ENCODE measurements around the gene ZNF516.

The ZNF516 gene

DNA sequence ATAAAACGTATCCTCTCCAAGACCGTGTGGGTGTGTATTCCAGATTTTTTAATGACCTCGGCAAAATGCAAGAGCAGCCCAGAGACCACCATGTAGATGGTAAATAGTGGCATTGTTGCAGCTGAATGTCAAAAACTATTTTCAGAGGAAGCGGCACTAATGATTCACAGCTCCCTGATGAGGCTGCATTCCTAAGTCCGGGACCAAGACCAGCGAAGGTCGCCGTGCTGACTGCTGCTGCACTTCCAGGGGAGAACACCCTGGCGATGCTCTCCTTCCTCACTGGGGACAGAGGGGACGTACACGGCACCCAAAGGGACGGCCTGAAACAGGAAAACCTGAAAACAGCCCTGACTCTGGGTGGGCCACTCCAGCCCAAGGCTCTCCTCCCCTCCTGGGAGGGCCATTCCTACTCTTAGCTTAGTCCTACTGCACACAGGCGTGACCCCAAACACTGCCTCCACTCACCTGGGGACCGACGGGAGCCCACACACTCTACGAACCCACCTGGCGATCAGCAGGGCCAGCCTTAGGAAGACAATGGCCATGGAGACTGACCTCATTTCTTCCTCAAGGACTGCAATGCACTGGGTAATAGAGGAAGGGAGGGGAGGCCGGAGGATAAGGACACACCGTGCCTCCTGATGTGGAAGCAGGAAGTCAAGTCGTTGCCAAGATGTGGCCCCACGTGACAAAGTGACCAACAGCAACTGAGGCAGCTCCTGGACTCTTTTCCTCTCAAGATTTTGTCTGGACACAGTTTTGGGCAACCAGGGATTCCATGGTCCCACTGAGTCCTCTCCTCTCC is 82.8 kb downstream of the ZNF516 start:
- H3K4me3 ChIP-seq (ENCODE audit: low read depth, low read length), result no peak overlapping the region
- DNase-seq (ENCODE audit: low read depth), result no peak

DNA sequence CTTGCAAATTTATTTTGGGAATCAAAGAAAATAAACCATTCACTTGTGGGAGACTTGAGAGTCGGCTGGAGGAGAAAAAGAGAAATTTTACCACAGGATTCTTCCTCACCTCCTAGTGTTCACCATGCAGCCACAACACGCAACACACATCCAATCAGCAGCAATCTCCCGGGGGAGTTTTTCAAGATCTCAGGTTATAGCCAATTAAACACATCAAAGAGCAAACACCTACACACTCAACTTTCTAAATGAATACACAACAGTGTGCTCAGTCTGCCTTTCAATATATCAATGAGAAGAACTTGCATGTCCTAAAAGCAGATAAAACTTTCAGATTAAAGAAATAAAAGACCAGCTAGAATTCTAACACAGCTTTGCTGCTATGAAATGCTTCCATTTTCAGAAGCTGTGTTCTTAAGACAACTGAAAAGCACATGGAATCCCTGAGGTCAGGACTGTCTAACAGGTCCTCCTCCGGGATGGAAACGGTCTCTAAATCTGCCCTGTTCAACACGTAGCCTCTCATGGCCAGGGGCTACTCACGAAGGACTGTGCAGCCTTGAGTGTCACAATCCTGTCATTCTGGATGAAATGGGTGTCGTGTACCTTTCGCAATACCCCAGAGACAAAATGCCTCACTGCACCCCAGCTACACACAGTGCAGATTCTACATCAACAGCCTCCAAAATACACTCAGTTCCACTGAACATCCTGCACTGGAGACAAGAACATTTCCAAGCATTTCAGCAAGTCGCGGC is 84.2 kb downstream of the ZNF516 start:
- no peak for DNase-seq (ENCODE audit: low read depth)
- no peak overlapping the region for H3K4me3 ChIP-seq (ENCODE audit: low read depth, low read length)

DNA sequence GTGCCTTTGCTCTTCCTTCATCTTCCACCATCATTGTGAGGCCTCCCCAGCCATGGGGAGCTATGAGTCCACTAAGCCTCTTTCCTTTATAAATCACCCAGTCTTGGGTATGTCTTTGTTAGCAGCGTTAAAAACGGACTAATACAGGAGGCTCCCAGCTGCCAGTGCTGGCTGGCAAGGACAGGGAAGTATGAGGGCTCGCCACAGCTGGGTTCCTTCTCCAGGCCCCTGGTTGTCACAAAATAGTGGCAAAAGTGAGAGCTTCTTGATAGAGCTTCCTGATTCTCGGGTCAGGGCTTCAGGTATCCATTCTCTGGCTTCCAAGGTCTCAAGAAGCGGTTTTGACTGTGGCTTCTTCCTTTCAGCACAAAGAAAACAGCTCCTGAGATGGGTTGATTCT is 85.0 kb downstream of the ZNF516 start:
- DNase-seq (ENCODE audit: low read depth), result no peak
- no peak overlapping the region for H3K4me3 ChIP-seq (ENCODE audit: low read depth, low read length)

DNA sequence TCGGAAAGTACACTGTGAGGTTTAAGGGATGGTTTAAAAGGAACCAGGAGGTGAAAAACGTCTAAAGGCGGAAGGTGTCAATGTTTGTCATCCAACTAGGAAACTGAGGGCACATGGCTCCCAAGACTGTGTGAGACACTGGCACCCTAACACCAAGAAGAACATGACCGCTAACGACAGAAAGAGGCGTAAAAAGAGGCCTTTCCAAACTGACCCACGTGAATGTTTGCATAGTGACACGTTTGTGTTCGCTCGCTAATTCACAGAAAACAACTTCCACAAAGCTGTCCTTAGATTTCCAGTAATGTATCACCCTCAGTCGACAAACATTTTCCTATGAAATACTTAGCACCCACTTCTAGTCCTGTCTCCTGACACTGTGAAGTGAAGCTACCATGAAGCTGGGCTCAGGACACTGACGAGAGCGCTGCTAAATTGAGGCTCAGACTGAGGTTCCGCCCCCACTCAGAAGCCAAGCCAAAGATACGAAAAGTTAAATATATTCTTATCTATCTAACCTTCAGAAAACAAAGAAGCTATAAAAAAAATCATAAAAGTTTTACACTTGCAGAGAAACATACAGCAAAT is 86.5 kb downstream of the ZNF516 start:
- no peak overlapping the region for H3K4me3 ChIP-seq (ENCODE audit: low read depth, low read length)
- DNase-seq (ENCODE audit: low read depth), result no peak

DNA sequence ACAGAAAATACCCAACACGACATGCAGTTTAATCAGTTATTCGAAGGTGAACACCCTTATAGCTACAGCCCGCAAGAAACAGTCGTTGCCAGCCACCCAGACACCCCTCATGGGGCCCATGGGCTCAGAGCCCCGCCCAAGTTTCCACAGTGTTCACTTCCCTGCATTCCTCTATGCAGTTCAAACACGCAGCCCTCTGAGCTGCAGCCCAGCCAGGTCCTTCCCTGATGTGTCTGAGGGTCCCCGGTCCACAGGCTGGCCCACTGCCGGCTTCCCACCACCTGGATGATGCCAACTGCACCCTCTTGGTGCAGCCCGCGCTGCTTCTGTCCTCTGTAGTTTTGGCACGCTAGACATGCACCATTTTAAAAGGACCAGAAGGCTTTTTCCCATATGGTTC is 87.4 kb downstream of the ZNF516 start:
- no peak overlapping the region for H3K4me3 ChIP-seq (ENCODE audit: low read depth, low read length)
- no peak for DNase-seq (ENCODE audit: low read depth)

DNA sequence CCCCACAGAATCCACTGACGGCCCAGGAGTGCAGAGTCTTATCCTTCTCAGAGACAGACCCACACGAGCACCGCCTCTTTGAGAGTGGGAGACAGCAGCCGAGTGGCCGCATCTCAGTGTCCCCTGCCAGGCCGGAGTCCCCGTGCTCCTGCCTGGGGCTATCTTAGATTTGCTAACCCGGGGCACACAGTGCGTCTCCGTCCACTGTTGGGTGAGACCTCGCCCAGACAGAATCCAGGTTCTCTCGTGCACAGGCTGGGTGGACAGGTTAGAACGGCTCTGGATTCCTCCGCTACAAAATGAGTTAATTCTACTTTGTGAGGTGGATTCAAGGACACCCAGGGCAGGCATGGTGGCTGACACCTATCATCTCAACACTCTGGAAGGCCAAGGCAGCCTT is 88.3 kb downstream of the ZNF516 start:
- no peak overlapping the region for H3K4me3 ChIP-seq (ENCODE audit: low read depth, low read length)
- DNase-seq (ENCODE audit: low read depth), result no peak

DNA sequence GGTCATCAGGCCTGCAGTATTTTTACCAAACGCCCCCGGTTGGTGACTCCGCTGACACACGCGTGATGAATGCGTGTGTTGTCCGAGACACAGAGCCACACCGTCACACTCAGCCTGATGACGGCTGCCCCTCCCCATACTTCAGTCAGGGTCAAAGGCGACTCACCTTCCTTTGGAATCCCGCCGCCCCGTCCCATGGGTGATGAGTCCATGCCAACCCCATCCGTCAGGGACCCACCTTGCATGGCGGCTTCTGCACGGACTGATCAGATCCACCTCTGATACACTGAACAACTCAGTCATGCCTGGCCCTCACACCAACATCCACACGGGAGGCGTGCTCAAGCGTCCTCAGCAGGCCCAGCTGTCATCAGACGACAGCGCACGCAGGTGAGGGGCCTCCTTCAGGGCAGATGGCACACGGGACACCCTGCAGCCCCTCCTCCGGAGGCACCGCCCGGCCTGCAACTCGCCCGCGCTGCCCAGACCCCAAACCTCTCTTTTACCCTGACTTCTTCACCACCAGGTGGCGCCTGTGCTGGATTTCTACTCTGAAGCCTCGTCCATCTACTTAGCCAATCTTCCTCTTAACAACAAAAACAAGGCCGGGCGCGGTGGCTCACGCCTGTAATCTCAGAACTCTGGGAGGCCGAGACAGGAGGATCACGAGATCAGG is 89.2 kb downstream of the ZNF516 start:
- DNase-seq (ENCODE audit: low read depth), result no peak
- H3K4me3 ChIP-seq (ENCODE audit: low read depth, low read length), result no peak overlapping the region

DNA sequence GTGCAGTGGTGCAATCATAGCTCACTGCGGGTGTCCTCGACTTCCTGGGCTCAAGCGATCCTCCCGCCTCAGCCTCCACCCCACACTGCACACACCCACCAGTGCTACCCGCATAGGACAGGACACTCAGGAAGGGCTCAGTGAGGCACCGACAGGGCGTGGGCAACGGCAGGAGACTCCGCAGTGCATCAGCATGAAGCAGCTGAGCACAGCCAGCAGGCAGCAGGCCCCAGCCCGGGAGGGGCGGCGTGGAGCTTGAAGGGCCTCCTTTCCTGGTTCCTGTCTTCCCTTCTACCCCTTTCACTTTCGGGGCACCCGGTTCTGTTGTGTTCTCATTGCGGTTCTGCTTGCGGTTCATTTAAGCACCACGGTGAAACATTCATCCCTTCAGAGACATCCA is 89.8 kb downstream of the ZNF516 start:
- no peak for DNase-seq (ENCODE audit: low read depth)
- H3K4me3 ChIP-seq (ENCODE audit: low read depth, low read length), result no peak overlapping the region

DNA sequence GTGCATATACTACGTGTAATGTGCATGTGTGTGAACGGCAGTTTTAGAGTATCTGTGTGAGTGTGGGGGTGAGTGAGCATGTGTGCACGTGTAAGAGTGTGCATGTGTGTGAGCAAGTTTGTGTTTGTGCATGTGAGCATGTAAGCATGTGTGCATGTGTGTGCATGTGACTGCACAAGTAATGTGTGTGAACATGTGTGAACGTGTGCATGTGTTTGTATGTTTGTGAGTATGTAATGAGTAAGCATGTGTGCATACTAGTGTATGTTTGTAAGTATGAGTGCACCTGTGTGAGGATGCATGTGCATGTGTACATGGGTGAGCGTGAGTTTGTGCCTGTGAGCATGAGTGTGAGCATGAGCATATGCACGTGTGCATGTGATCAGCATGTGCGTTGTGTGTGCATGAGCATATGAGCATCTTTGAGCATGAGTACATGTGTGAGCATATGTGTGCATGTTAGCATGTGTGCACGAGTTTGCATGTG is 90.7 kb downstream of the ZNF516 start:
- DNase-seq (ENCODE audit: low read depth), result no peak
- no peak overlapping the region for H3K4me3 ChIP-seq (ENCODE audit: low read depth, low read length)

DNA sequence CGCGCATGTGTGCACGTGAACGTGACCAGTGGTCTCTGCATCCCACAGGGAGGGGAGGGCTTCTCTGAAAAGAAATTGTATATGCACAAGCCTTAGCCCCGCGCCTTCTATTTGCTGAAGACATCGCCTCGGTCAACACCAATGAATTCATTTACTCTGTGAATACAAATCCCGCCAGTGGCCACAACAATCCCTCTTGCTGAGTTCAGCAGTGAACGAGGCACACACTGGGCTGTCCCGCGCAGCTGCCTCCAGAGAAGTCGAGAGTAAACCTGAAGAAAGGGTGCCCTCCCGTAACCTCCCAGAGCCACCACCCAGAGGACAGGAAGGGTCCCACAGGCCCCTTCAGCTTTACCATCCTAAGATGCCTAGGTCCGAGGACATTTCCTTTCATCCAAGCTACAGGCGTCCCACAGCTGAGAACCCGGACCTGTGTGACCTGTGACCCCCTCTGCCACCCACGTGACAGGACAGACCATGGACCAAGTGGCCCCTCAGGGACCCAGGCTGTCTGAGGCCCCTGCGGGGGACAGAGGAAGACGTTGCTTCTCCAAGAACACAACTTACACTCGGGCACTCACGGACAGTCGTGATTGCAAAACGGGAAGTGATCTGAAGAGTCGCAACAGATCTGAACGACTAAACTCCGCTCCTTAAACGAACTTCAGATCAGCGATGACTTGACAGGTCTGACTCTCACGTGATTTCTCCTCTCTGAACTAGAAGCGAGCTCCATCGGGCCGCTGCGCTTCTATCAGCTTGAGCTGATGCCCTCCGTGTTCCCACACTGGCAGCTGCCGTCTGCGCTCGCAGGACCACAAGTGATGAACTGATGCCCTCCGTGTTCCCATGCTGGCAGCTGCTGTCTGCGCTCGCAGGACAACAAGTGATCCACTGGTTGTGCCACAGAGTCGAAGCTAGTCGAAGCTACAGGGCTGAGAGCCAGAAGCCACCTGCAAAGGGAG is 92.7 kb downstream of the ZNF516 start:
- no peak overlapping the region for H3K4me3 ChIP-seq (ENCODE audit: low read depth, low read length)
- no peak for DNase-seq (ENCODE audit: low read depth)

DNA sequence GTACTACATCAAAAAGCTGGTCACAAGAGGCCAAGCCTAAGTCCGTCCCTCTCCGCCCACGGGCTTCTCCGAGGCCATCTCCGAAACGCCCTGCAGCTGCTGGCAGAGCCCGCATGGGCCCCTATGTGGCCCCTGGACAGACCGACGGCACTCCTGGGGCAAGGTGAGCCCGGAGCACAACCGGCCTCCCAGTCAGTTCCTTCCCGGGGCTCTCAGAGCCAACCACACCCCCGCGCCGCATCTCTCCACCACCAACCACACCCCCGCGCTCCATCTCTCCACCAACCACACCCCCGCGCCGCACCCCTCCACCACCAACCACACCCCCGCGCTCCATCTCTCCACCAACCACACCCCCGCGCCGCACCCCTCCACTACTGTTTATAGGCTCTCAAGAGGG is 93.5 kb downstream of the ZNF516 start:
- no peak for DNase-seq (ENCODE audit: low read depth)
- no peak overlapping the region for H3K4me3 ChIP-seq (ENCODE audit: low read depth, low read length)

DNA sequence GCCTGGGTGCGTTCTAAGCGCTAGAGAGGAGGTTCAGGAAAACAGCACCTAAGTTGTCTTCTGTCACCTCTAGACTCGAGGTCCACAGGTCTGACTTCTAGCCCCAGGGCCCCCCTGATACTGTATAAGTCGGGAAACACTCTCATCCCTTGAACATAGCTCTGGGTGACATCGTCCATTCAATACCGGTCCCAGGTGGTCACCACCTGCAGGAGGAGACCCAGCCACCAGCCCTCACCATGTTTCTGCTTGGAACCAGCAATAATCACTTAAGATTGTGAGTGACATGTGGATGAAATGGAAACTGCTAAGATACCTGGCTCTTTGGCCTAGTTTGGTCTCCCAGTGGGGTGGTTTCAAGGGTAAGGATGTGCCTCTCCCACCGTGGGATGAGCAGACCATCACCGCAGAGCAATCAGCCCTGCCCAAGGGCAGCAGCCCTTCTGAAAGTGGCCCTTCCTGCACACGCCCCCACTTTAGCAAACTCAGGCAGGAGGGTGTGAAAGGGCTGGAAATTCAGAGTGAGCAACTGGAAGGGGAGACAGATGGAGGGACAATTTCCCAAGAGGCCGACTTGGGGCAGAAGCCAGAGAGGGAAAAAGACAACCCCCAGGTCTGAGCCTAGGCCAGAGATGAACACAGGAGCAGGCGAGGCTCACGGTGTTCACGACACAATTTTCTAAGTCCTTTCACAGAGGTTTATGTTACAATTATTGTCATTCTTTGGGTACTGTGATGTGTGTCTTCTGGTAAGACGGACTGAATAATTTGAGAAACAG is 95.2 kb downstream of the ZNF516 start:
- no peak overlapping the region for H3K4me3 ChIP-seq (ENCODE audit: low read depth, low read length)
- no peak for DNase-seq (ENCODE audit: low read depth)

DNA sequence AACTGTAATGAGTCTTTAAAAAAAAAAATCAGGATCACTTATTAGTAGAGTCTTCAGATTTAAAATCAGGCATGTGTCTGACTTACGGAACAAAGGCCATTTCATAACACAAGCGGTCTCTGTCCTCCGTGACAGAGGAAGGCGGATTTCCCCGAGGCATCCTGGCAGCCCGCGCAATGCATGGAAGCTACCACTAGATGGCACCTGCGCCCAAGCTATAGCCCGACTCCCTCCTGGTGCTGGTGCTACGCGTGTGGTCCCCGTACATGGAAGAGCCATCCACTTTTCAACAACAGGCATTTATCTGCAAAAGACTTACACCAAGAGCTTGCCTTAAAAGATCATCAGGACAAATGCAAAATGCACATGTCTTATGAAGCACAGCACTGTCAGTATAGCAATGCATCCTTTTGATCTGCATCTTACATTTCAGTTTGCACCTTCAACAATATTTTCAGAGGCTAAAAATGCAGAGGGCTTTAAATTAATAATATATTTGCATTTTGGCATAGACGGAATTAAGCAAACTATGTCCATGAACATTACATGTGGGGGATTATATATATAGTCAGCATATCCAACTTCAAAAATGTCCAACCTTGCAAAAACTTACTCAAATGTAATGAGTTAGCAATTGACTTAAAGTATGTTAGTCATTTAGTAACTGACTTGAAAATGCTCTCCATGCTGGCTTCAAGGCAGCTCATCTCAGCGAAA is 96.0 kb downstream of the ZNF516 start:
- H3K4me3 ChIP-seq (ENCODE audit: low read depth, low read length), result no peak overlapping the region
- DNase-seq (ENCODE audit: low read depth), result peak; percentile 56

DNA sequence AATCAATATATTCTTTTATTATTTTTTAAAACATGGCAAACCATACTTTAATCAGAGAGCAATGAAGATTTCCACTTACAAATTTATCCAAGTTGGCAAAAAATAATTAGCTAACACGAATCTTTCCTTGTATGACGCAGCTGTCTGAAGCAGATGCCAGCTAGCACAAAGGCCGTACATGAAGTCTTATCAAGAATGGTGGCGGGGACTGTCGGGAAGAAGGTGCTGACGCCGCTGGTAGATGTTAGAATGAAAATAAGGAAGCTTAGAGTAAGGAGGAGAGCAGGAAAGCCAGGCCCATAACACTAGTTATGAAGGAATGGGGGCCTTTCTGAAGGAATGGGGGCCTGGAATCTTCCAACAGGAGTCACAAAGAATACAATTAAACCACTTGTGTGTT is 96.7 kb downstream of the ZNF516 start:
- no peak overlapping the region for H3K4me3 ChIP-seq (ENCODE audit: low read depth, low read length)

DNA sequence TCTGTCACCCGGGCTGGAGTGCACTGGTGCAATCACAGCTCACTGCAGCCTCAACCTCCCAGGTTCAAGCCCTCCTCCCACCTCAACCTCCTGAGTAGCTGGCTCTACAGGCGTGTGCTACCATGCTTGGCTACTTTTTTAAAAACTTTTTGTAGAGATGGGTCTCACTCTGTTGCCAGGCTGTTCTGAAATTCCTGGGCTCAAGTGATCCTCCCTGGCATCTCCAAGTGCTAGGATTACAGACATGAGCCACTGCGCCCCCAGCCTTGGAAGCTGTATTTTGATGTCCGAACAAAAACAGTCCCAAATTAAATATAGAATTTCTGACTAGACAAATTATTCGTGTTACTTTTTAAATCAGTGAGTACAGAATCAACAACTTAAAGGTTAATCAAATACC is 97.4 kb downstream of the ZNF516 start:
- no peak for DNase-seq (ENCODE audit: low read depth)
- no peak overlapping the region for H3K4me3 ChIP-seq (ENCODE audit: low read depth, low read length)

More for the DNA sequence above, 96.7 kb downstream of the ZNF516 start:
- DNase-seq (ENCODE audit: low read depth), result no peak

DNA sequence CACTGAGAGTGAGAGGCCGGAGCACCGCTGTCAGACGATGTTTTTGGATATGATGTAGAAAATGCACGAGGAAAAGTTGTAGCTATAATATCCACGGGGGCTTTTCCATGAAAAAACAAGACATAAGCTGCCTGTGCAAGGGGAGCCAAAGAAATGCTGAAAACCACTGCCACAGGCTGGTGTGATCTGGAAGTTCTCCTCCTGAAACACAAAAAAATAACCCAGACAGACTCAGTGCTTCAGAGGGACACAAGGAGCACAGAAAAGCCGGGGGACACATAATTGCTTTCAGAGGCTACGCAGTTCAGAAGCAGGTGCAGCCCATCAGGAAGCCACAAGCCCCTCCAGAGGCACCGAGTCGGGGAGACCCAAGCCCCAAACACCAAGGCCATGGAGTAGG is 98.2 kb downstream of the ZNF516 start:
- DNase-seq (ENCODE audit: low read depth), result no peak

DNA sequence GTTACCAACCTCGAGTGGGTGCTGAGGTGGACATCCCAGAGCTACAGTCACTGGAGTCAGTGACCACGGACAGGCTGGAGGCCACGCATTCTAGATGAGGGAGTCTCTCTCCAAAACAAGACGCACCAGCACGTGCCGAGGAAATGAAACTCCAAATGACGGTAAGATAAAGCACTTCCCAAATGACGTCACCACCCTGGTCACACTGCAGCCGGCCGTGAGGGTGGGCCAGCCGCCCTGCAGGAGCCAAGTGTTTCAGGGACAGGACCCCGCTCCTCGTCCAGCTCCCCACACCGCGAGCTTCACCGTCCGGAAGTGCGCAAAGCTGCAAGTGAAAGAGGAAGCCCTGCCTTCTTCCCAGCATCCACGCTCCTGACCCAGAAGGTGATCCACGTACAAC is 99.4 kb downstream of the ZNF516 start:
- H3K4me3 ChIP-seq (ENCODE audit: low read depth, low read length), result no peak overlapping the region
- DNase-seq (ENCODE audit: low read depth), result no peak

More for the DNA sequence above, 98.2 kb downstream of the ZNF516 start:
- no peak overlapping the region for H3K4me3 ChIP-seq (ENCODE audit: low read depth, low read length)

Measured in skeletal muscle cell (primary cell).